Adrenal gland (tissue), 5 donors: ENCODE results near the gene FOSL1.

Source experiments
- POLR2A ChIP-seq, 2 donors: fragments of 450-650 bp; IDR thresholded peaks; one replicate each; pipeline ENCODE4 v1.6.1; 2017; ENCODE audit warnings: antibody characterized with exemption in 2 of 2, mild to moderate bottlenecking in 2 of 2, moderate library complexity in 1 of 2
- TF ChIP-seq, protein P1 (sequence below), 6 experiments: fragments of 450-650 bp in 4 of 6; fragments of 200-600 bp in 2 of 6; sonication (generic) in 1 of 6; IDR thresholded peaks; 1 replicate in 5 of 6; 2 replicates in 1 of 6; pipeline versions ENCODE4 v1.5.1 to v1.8.0; 2016 to 2021; ENCODE audit warnings: antibody characterized with exemption in 6 of 6, mild to moderate bottlenecking in 2 of 6, moderate library complexity in 1 of 6
- donor health status: DM: no; HTN: no; CAD: no.

DNA sequence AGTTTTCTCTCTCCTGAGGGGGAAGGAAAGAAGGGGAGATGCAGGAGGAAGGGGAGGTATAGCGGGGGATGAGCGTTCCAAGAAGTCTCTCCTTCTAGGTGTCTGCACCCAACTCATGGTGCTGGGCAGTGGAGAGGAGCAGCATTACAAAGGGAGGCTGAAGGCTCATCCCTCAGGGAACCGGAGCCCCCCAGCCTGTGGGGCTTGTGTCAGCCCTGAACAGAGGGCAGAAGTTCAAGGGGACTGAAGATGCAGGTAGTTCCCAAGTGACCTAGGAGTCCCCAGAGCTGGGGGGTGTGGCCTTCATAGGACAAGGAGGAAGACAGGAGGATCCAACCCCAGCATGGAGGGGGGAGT is 16.9 kb upstream of the FOSL1 start:
- TF ChIP-seq, protein P1, sequence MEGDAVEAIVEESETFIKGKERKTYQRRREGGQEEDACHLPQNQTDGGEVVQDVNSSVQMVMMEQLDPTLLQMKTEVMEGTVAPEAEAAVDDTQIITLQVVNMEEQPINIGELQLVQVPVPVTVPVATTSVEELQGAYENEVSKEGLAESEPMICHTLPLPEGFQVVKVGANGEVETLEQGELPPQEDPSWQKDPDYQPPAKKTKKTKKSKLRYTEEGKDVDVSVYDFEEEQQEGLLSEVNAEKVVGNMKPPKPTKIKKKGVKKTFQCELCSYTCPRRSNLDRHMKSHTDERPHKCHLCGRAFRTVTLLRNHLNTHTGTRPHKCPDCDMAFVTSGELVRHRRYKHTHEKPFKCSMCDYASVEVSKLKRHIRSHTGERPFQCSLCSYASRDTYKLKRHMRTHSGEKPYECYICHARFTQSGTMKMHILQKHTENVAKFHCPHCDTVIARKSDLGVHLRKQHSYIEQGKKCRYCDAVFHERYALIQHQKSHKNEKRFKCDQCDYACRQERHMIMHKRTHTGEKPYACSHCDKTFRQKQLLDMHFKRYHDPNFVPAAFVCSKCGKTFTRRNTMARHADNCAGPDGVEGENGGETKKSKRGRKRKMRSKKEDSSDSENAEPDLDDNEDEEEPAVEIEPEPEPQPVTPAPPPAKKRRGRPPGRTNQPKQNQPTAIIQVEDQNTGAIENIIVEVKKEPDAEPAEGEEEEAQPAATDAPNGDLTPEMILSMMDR (IDR thresholded peaks at IDR 0.05): no peak
- no peak for TF ChIP-seq POLR2A (IDR thresholded peaks at IDR 0.05)
